Heart left ventricle (tissue), 16 donors: Measurements from ENCODE around the gene C11orf68. TPM values are rescaled to one million over a fixed set of nuclear protein-coding genes. Genes with fewer than 3 reads are reported as not detected.

ENCODE experiments used
- ATAC-seq, 4 donors: fragments of 200-7000 bp; cut with Tn5 transposase; one replicate each; pipeline ENCODE4 v1.9.1; 2020 to 2022; ENCODE audit warnings: moderate library complexity in 4 of 4, mild to moderate bottlenecking in 3 of 4, moderate number of reproducible peaks in 1 of 4
- DNase-seq, 5 donors: peaks; one replicate each; pipeline ENCODE4 v3.0.0-alpha.2; 2020
- H3K27ac ChIP-seq, 12 donors: fragments of 200-600 bp; sonication (generic) in 4 of 12; one replicate each; pipeline versions ENCODE4 v1.5.0 to v1.8.0; 2016 to 2022; ENCODE audit warnings: mild to moderate bottlenecking in 2 of 12
- H3K27me3 ChIP-seq, 9 donors: fragments of 200-600 bp; sonication (generic) in 2 of 9; one replicate each; pipeline versions ENCODE4 v1.5.1 to v1.8.0; 2016 to 2022; ENCODE audit warnings: mild to moderate bottlenecking in 3 of 9
- H3K36me3 ChIP-seq, 9 donors: fragments of 200-600 bp; sonication (generic) in 2 of 9; one replicate each; pipeline versions ENCODE4 v1.5.0 to v1.8.0; 2018 to 2022; ENCODE audit warnings: mild to moderate bottlenecking in 2 of 9
- H3K4me1 ChIP-seq, 12 donors: fragments of 200-600 bp; sonication (generic) in 4 of 12; one replicate each; pipeline versions ENCODE4 v1.5.0 to v1.8.0; 2016 to 2022; ENCODE audit warnings: mild to moderate bottlenecking in 3 of 12
- H3K4me3 ChIP-seq, 12 donors: fragments of 200-600 bp; sonication (generic) in 4 of 12; one replicate each; pipeline versions ENCODE4 v1.5.0 to v1.8.0; 2017 to 2022; ENCODE audit warnings: mild to moderate bottlenecking in 9 of 12, moderate library complexity in 4 of 12
- H3K9me3 ChIP-seq, 12 donors: fragments of 200-600 bp; sonication (generic) in 4 of 12; one replicate each; pipeline versions ENCODE4 v1.5.0 to v1.8.0; 2016 to 2022; ENCODE audit warnings: mild to moderate bottlenecking in 1 of 12
- CTCF ChIP-seq, 12 donors: fragments of 200-600 bp; sonication (generic) in 4 of 12; IDR thresholded peaks; one replicate each; pipeline versions ENCODE4 v1.5.0 to v1.8.0; 2018 to 2022; ENCODE audit warnings: antibody characterized with exemption in 12 of 12, mild to moderate bottlenecking in 5 of 12
- POLR2A ChIP-seq, 2 donors: fragments of 450-650 bp; IDR thresholded peaks; one replicate each; pipeline ENCODE4 v1.6.1; 2017; ENCODE audit warnings: antibody characterized with exemption in 2 of 2, mild to moderate bottlenecking in 2 of 2, moderate library complexity in 2 of 2
- WGBS, 4 donors: extraction: QIAGEN DNeasy Blood & Tissue Kit in 2 of 4; methylation state at CpG; one replicate each; pipeline versions ENCODE4 v1.1.5 to v1.1.7; 2013 to 2018; 5-methylcytosine and 5-hydroxymethylcytosine counted together
- intact Hi-C, 10 donors: fragments of 100-400 bp; cut with DNase I; formaldehyde crosslinking; loops; one replicate each; pipeline versions ENCODE4 v1.11.1 to v1.14.2; 2022
- polyA plus RNA-seq, 2 donors: library from polyadenylated mRNA; stranded (reverse); fragments of 200-250 nt; gene quantifications; one replicate each; pipeline ENCODE4 v1.2.3, GENCODE V29; 2013
- total RNA-seq, 9 donors: library from RNA; depleted of rRNA in 2 of 9; stranded (reverse); fragments of >200 nt in 2 of 9; fragmentation: NEBNext Ultra II Directional in 3 of 9; extraction: Animal tissue kit (Norgen Biotek cat#: 25700) in 3 of 9; gene quantifications; one replicate each; pipeline versions ENCODE4 v1.1.0 to v1.2.4, GENCODE V29; 2016 to 2023
- donor health status: ischemic (EF 13 %, LVEDD 7.1; RV severe dilation, severe dysfunction).
- donor health status: healthy with polysubstance abuse.
- donor health status: DM: no; HTN: yes; CAD: no.
- donor health status: DM: no; HTN: no; CAD: no.
- donor health status: ischemic (EF 25% LVEDD 6.9; RV normal size, moderate dysfunction).
- donor health status: ischemic (EF 25% LVEDD 5.7; RV mildly dilated, moderate dysfunction).
- donor health status: healthy.
- donor health status: DM: yes; HTN: yes; CAD: no.
- donor health status: ischemic (EF 35%, LVEDD 5.7; RV mildly dilated, moderate dysfunction).
- donor health status: nonischemic (EF 11% LVEDD 7.7; RV severe dilation, severe dysfunction).
- donor health status: DM: yes; HTN: yes; CAD: no.
- donor health status: PGD.
- donor health status: ischemic (EF 29% LVEDD 5.4; RV normal size, mild dysfunction).
- donor health status: nonischemic (EF 23%, LVEDD 6.1; RV moderate dilation, normal function).

The C11orf68 gene
- total and polyA plus RNA-seq, 11 donors: 17.0 to 49.0 (median 39.5) TPM

DNA sequence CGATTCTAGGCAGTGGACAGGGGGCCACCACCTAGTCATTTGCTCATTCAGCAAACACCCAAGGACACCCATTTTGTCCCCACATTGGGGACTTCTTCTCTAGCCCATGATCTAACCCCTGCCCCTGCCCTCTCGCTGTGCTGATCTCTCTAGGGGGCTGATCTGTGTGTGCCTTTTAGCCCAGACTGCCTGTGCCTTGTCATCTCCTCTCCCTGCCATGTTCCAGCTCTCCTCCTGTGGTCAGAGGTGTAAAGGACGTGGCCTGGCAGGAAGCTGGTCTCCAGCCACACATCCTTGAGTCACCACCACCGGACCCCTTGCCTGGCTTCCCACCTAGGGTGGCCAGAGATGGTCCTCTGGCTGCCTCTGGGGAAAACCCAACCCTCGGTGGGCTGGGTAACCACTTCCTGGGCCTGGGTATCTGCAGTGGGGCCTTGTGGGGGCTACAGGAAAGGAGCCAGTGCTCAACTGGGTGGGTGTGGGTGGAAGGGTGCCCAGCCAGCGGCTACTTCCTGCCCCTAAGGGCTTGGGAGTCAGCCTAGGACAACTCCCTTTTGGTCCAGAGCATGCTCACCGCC is 37.9 kb downstream of the C11orf68 start:
- peak overlapping the region in 1 of 12 donors; percentile 10 for H3K27ac ChIP-seq
- H3K27me3 ChIP-seq: no peaks in the 10 kb centered on the region
- H3K9me3 ChIP-seq: no peaks in the 10 kb centered on the region
- intact Hi-C loops: loop anchor here in 5 of 10 donors (5.0 to 10.0 kb wide), 3 partner anchors 41 to 106 kb away; no protein-coding TSS in a partner anchor
- peaks cover 0 to 40% (median 34%) of the 10 kb centered on the region in 9 donors for H3K36me3 ChIP-seq
- DNase-seq: peak in 2 of 5 donors; percentile 17 to 48
- peaks cover 0 to 18% (median 7%) of the 10 kb centered on the region in 12 donors for H3K4me1 ChIP-seq
- H3K4me3 ChIP-seq: peak overlapping the region in 1 of 12 donors; percentile 42
- TF ChIP-seq CTCF (IDR thresholded peaks at IDR 0.05) (no peak), POLR2A (IDR thresholded peaks at IDR 0.05) (no peak)
- 52 to 82% (median 64%) methylated on average over 4 to 7 of the region's 7 CpGs for WGBS, 4 donors
- no peak for ATAC-seq

GRCh38 chr11:65880027-65880426 is 38.8 kb downstream of the C11orf68 start:
- H3K4me3 ChIP-seq: peak overlapping the region in 1 of 12 donors; percentile 42
- peaks cover 0 to 32% (median 25%) of the 10 kb centered on the region in 9 donors for H3K36me3 ChIP-seq
- no peaks in the 10 kb centered on the region for H3K9me3 ChIP-seq
- peak overlapping the region in 1 of 12 donors; percentile 35 for H3K27ac ChIP-seq
- H3K4me1 ChIP-seq: peaks cover 0 to 18% (median 7%) of the 10 kb centered on the region in 12 donors
- no peak for TF ChIP-seq POLR2A (IDR thresholded peaks at IDR 0.05)
- TF ChIP-seq CTCF (IDR thresholded peaks at IDR 0.05): no peak
- ATAC-seq (no peak), DNase-seq (peak in 1 of 5 donors; percentile 15)
- intact Hi-C loops: loop anchor here in 5 of 10 donors (5.0 to 10.0 kb wide), 3 partner anchors 42 to 107 kb away; no protein-coding TSS in a partner anchor
- no peaks in the 10 kb centered on the region for H3K27me3 ChIP-seq
- WGBS, 4 donors: 78 to 87% (median 79%) methylated on average over 6 to 7 of the region's 7 CpGs

GRCh38 chr11:65879617-65880016 is 39.2 kb downstream of the C11orf68 start, which contains the start of gene CTSW:
Gene CTSW (plus strand): TSS chr11:65879837. CDS start chr11:65879855, 18 bp downstream.
- ATAC-seq (peak in 1 of 4 donors; percentile 4), DNase-seq (peak in 1 of 5 donors; percentile 63)
- WGBS, 4 donors: 56 to 70% (median 66%) methylated on average over 7 of the region's 7 CpGs
- H3K4me1 ChIP-seq: peaks cover 0 to 14% (median 3%) of the 10 kb centered on the region in 12 donors
- intact Hi-C loops: loop anchor here in 5 of 10 donors (5.0 to 10.0 kb wide), 3 partner anchors 43 to 108 kb away; no protein-coding TSS in a partner anchor
- H3K27me3 ChIP-seq: no peaks in the 10 kb centered on the region
- H3K4me3 ChIP-seq: peak within 1 kb of the TSS in 1 of 12 donors; percentile 42
- H3K36me3 ChIP-seq: peaks cover 0 to 28% (median 22%) of the 10 kb centered on the region in 9 donors
- TF ChIP-seq CTCF (IDR thresholded peaks at IDR 0.05) (no peak), POLR2A (IDR thresholded peaks at IDR 0.05) (no peak)
- H3K9me3 ChIP-seq: no peaks in the 10 kb centered on the region
- peak within 1 kb of the TSS in 1 of 12 donors; percentile 35 for H3K27ac ChIP-seq
